IPS-18c (cell line): Measurements from ENCODE around the gene PRKCA.
"Not testable (repeated sequence)": the region's sequence is repeated elsewhere in the genome, so short reads cannot be mapped to it uniquely, and the experiment has no call there.

ENCODE experiments used
- H3K4me3 ChIP-seq: 2 replicates; pipeline ENCODE4 v1.7.0; 2013; ENCODE audit warnings: low read depth, mild to moderate bottlenecking, low read length, moderate library complexity; ENCODE audit not compliant: insufficient read depth
- H3K9me3 ChIP-seq: one replicate; pipeline ENCODE4 v1.6.1; 2013; ENCODE audit warnings: mild to moderate bottlenecking, low read length, moderate library complexity; ENCODE audit not compliant: control insufficient read depth, insufficient read depth

Gene PRKCA

DNA sequence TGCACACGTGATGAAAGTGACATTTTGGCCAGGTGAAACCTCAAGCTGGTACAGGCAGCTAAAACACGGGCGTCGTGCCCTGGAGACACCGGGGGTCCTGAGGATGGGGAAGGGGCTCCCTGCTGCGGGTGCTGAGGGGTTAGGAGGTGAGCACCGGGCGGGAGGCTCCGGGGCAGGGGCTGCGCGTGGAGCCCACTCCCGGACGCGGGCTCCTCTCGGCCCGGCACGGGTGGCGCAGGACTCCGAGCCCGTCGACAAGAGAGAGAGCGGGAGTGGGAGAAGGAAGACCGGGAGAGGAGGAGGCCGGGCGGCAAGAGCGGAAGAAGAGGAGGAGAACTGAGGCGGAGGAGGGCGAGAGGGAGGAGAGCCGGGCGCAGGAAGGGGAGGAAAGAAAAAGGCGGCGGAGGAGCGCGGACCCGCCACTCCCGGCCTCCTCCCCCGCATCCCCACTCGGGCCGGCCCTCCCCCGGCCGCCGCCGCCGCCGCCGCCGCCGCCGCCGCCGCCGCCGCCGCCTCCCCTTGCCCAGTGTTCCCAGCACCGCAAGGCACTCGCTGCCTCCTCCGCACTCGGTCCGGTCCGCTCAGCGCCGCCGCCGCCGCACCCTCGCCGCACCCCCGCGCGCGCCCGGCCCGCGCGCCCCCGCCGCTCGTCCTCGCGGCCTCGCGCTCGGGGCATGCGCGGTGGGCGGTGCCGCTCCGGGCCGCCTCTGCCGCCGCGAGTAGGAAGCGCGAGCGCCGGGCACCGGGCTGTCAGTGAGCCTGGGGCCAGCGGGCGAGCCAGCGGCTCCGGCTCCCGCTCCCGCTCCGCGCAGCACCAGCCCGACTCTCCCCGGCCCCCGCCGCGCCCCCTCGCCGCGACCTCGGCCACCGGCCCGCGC, at the start of gene PRKCA:
TSS of gene PRKCA (plus strand) at position 750 of the 878 bp plus-strand sequence.
- peak within 1 kb of the TSS; percentile 80 for H3K4me3 ChIP-seq

DNA sequence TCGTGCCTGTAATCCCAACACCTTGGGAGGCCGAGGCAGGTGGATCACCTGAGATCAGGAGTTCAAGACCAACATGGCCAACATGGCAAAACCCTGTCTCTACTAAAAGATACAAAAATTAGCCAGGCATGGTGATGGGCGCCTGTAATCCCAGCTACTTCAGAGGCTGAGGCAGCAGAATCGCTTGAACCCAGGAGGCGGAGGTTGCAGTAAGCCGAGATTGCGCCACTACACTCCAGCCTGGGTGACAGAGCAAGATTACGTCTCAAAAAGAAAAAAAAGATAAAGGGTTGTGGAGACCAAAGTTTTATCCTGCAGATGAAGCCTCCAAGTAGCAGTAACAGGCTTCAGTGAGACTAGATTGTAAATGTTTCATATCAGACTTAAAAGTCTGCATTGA, 49.0 kb upstream of the PRKCA start:
- H3K4me3 ChIP-seq, H3K9me3 ChIP-seq: not testable (repeated sequence)

More for the DNA sequence above, at the start of gene PRKCA:
- H3K9me3 ChIP-seq, result no peaks in the 10 kb centered on the region

DNA sequence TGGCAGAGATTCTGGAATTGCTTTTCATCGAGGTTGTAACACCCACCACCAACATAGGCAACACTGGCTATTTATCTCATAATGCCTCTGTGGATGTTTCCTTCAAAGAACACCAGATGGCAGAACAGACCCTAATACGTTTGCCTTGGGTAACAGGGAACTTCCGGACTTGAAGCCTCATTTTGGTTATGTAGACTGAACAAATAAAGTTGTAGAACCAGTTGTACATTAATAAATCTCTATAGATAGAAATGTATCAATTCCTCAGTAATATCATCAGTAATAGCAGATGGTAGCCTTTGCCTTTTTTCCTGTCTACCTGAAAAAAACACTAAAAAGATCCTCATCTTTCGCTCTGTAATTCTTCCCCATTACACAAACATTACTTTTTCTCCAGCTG, 47.3 kb upstream of the PRKCA start:
- Histone ChIP-seq H3K9me3 (no peaks in the 10 kb centered on the region), H3K4me3 (no peak overlapping the region)

DNA sequence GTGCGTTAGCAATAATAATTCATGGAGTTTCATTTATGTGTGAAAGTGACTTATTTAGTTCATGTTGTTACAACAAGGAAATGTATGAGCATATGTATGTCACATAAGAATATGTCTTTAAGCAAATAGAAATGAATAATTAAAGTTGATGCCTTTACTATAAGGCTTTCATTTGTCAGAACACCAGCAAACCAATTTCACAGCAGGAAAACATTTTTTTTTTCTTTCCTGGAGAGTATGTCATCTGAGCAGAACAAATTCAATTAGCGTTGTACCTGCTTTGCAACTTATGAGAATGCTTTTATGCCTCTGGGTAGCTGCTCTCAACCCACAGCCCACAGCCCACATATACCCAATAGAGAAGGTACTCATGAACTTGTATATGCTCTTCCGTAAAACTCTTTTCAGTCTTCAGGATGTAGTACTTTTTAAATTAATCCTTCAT, 46.9 kb upstream of the PRKCA start:
- H3K9me3 ChIP-seq, result no peaks in the 10 kb centered on the region
- H3K4me3 ChIP-seq, result no peak overlapping the region

DNA sequence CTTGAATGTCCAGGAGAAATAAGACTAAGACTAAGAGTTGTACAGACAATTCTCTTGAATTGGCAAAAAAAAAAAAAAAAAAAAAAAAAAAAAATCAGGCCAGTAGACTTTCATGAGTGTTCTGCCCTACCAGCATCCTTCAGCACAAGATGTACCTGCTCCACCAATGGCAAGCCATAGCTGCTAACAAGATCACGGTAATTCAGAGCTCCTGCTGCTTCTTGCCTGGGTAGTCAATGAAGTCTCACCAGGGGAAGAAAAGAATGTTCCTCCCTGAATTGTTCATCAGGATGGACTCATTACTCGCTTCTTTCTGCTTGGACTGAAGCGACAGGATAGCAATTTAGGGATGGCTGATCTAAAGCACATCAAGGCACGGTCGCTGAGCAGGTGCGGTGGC, 42.1 kb upstream of the PRKCA start:
- H3K9me3 ChIP-seq, result no peaks in the 10 kb centered on the region

DNA sequence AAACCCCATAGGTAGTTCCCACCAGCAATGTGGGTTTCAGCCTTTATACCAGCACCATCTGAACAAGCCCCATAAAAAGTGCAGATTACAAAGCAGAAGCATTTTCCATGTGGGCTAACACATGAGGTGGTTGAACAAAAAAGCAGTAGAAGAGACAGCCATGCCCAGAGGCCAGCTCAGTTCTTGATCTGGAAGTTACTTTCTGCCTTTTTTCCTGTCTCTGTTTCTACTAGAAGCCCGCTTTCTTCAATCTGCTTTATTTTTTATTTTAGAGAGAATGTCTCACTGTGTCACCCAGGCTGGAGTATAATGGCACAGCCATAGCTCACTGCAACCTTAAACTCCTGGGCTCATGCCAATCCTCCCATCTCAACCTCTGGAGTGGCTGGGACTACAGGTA, 41.7 kb upstream of the PRKCA start:
- H3K4me3 ChIP-seq, result no peak overlapping the region
- H3K9me3 ChIP-seq, result no peaks in the 10 kb centered on the region

More for the DNA sequence above, 42.1 kb upstream of the PRKCA start:
- H3K4me3 ChIP-seq, result no peak overlapping the region

DNA sequence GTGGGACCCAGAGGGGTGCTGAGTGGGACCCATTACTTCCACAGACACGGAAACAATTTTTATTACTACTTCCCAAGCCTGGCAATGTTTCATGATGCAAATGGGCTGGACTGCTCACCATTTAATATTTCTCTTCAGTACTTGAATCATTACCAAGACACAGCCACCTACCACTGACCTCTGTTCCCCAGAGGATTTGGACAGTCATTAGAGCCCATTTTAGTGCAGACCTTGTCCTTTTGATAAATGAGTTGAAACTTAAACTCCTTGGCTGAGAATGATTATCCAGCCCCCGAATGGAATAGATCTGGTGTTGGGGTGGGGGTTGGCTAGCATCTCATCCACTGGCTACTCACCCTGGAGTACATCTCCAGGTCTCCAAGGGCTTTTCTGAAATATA, 39.6 kb upstream of the PRKCA start:
- H3K4me3 ChIP-seq, result no peak overlapping the region
- no peaks in the 10 kb centered on the region for H3K9me3 ChIP-seq

DNA sequence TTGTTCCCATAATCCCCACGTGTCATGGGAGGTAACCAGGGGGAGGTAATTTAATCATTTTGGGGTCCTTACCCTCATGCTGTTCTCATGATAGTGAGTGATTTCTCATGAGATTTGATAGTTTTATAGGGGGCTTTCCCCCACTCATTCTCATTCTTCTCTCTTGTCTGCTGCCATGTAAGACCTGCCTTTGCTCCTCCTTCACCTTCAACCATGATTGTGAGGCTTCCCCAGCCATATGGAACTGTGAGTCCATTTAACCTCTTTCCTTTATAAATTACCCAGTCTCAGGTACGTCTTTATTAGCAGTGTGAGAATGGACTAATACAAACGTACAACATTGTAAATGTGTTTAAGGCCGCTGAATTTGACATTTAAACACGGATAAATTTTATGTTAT, 37.7 kb upstream of the PRKCA start:
- H3K4me3 ChIP-seq, result no peak overlapping the region
- no peaks in the 10 kb centered on the region for H3K9me3 ChIP-seq

DNA sequence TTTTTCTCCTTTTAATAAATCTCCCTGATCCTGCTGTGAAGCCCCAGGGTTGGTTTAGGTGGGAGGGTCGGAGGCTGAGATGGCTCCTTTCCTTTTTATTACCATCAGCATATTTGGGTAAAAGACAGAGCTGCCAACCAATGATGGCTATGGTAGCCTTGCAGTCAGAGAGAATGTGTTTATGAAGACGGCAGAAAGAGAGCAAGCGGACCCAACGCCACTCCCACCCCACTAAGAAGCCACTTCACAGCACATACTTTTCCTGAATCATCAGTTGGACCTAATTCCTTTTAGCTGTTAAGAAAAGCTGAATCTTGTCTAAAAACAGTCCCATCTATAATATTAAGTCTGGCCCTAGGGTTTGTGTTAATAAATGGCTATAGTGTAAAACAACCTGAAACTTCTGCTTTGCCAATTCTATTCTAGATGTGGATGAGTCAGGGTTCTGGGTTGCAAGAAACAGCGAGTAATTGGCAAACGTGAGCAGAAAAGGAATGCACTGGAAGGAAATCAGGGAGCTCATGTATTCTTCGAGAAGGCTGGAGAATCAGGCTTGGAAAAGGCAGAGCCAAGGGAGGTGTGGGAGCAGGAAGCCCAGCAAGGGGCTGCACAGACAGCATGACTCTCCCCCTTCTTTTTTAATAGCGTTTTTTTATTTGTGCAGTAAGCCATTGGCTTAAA, 34.0 kb upstream of the PRKCA start:
- Histone ChIP-seq H3K9me3 (no peaks in the 10 kb centered on the region), H3K4me3 (no peak overlapping the region)

DNA sequence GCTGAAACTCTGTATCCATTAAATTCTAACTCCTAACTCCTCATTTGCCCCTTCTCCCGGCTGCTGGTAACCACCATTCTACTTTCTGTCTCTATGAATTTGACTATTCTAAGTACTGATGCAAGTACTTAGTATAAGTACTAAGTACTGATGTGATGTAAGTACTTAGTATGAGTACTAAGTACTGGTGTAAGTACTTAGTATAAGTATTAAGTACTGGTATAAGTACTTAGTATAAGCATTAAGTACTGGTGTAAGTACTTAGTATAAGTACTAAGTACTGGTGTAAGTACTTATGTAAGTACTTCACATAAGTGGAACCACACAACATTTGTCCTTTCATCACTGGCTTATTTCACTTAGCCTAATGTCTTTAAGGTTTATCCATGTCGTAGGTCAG, 32.3 kb upstream of the PRKCA start:
- H3K9me3 ChIP-seq, result no peaks in the 10 kb centered on the region
- no peak overlapping the region for H3K4me3 ChIP-seq

DNA sequence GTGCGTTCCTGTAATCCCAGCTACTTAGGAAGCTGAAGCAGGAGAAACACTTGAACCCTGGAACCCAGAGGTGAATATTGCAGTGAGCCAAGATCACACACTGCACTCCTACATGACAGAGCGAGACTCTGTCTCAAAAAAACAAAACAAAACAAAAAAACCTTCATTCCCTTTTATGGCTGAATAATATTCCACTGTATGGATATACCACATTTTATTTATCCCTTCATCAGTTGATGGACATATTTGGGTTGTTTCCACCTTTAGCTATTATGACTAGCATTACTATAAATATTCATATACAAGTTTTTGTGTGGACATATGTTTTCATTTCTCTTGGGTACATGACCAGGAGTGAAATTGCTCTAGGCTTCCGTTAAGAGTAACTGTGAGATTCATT, 30.9 kb upstream of the PRKCA start:
- no peaks in the 10 kb centered on the region for H3K9me3 ChIP-seq
- H3K4me3 ChIP-seq, result no peak overlapping the region

DNA sequence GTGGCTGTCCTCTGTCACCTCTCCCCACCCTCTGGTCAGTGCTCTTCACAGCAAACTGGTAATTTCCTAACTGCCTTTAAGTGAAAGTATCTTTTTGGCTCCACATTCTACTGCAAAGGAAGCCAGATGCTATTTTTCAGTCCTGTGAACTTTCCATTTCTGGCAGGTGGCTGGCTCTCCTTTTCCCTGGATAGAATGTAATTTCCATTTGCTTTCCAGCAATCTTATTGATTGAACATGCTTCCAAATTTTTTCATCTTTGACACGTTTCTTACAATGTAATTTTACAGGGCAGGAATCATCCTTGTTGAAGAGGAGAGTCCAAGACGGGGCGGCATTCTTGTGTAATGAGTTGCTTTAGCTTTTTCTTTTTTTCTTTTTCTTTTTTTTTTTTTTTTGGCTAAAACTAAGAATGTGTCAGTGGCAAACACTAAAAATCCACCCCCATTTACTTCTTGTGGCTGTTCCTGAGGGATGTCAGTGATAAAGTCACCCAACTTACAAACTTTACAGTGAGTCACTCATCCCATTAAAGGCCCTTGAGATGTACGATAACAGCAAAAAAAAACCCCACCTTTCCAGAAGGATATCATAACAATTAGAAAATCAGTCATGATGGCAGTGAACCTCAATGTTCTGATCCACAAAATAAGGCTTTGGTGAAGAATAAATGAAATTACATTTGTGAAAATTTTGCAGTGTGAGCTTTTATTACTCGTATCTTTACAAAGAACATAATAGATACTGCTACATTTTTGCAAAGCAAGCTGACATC, 29.4 kb upstream of the PRKCA start:
- Histone ChIP-seq H3K4me3 (no peak overlapping the region), H3K9me3 (no peaks in the 10 kb centered on the region)

DNA sequence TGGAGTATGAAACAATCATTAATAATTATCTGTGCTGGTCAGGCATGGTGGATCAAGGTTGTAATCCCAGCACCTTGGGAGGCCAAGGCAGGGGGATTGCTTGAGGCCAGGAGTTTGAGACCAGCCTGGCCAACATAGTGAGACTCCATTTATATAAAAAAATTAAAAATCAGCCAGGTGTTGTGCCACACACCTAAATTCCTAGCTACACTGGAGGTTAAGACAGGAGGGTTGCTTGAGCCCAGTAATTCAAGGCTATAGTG, 28.9 kb upstream of the PRKCA start:
- no peaks in the 10 kb centered on the region for H3K9me3 ChIP-seq
- H3K4me3 ChIP-seq, result no peak overlapping the region

DNA sequence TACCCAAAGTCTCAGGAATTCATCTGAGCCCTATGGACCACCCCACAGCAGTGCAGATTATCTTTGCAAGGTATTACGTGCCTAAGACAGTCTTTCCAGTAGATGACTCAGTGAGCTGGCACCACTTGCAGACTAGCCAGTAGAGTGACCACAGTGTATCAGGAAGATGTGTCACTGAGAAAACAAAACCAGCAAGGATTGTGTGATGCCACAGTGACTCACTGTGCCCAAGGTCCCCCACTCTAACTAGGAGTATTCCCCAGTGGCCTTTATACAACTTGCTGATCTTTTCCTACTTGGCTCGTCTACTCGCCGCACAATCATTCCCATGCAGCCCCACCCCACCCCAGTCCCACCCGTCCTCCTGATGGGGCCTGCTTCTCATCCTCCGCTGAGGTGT, 26.8 kb upstream of the PRKCA start:
- Histone ChIP-seq H3K4me3 (no peak overlapping the region), H3K9me3 (no peaks in the 10 kb centered on the region)

DNA sequence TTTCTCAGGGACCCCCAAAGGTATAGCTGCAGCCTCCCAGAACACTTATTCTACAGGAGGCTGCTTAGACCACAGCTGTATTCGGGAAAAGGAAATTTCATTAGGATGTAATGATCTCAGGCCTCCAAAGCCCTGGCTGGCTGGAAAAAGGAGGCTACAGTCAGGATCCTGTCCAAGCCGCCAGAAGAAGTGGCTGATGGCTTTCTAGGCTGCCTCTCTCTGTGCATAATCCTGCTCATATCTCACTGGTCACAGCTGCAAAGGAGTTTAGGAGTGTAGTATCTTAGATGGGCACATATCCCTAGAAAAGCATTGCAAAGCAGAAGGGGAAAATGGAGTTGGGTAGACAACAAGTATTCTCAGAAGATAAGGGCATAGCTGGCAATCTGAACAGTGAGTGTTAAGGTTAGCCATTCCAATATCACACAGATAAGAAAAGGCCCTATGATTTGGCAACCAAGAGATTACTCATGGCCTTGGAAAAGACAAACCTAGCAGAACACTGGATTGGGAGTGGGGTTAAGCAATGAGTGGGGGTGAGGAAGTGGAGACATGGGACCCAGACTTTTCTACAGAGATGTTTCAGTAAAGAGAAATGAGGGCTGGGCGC, 26.0 kb upstream of the PRKCA start:
- no peaks in the 10 kb centered on the region for H3K9me3 ChIP-seq
- H3K4me3 ChIP-seq, result no peak overlapping the region

DNA sequence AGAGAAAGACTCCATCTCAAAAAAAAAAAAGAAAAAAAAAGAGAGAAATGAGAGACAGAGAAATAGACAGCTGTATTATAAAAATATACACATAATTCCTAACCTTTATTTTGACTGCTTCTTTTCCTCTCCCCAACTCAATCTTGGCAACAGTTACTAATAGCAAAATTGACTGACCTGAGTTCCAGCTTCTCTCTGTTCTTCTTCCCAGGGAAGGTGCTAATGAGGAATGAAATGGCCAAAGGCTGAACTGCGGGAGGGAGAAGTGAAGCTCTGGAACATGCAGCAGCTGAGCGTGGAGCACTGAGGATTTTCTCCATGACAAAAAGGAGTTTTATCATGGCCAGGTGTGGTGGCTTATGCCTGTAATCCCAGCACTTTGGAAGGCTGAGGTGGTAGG, 25.2 kb upstream of the PRKCA start:
- no peaks in the 10 kb centered on the region for H3K9me3 ChIP-seq
- H3K4me3 ChIP-seq, result no peak overlapping the region

DNA sequence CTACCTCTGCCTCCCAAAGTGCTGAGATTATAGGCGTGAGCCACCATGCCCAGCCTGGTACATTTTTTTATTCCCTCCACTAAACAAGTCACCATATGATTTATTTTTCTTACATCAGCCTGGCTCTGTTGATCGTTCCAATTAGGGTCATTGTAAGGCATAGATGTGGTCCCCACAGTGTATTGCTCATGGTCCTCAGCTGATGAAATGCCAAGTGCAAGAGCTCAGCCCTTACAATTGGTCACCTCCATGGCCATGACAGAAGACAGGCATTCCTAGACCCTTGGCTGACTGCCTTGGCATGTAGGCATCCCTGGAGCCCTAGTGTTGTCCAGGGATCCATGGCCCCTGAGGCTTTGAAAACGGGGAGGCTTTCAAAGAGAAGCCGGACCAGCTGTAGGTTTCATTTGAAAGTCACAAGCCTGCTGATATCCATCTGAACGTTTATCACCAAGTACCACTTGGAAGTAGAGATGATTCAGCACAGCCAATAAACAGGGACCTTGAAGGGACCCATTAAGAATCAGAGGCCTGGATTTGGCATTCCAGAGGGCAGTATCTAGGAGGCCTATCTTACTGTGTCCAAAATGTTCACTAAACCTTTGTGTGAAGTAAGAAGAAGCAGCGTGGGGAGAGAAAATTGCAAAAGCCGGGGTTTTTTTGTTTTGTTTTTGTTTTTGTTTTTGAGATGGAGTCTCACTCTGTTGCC, 20.6 kb upstream of the PRKCA start:
- Histone ChIP-seq H3K4me3 (no peak overlapping the region), H3K9me3 (no peaks in the 10 kb centered on the region)
